Stimulated activated CD4-positive, alpha-beta T cell treated with anti-CD3 and anti-CD28 coated beads, Interleukin-4, amount 100 ng/mL, for 48 hours (primary cell): Measurements from ENCODE around the gene STK16.
"Not testable (repeated sequence)": the region's sequence is repeated elsewhere in the genome, so short reads cannot be mapped to it uniquely, and the experiment has no call there.

Source experiments
- DNase-seq, 2 donors: peaks; one replicate each; pipeline ENCODE4 v3.0.0-alpha.2; 2020; ENCODE audit warnings: low read depth in 2 of 2

The STK16 gene

GRCh38 chr2:219245899-219246230 is 586 bp downstream of the STK16 start:
- no peak for DNase-seq

- no peak for DNase-seq
These were observed 1.3 kb downstream of the STK16 start for GRCh38 chr2:219246559-219246958.

GRCh38 chr2:219247678-219248642 is 2.7 kb downstream of the STK16 start:
- peak; percentile 33 to 49 for DNase-seq

- DNase-seq = no peak
These were observed 3.5 kb downstream of the STK16 start for GRCh38 chr2:219248845-219249202.

- no peak for DNase-seq
These were observed 4.1 kb downstream of the STK16 start for GRCh38 chr2:219249203-219249980.

GRCh38 chr2:219250049-219250781 is 4.9 kb downstream of the STK16 start:
- DNase-seq = no peak

- DNase-seq = no peak
These were observed 6.4 kb downstream of the STK16 start for GRCh38 chr2:219251656-219252055.

GRCh38 chr2:219252084-219252483 is 6.8 kb downstream of the STK16 start:
- DNase-seq = no peak

- DNase-seq = no peak
These were observed 7.3 kb downstream of the STK16 start for GRCh38 chr2:219252570-219252899.

- DNase-seq = peak; percentile 29 to 35
These were observed 7.8 kb downstream of the STK16 start, which contains the start of gene TUBA4B for GRCh38 chr2:219252900-219253752. Gene TUBA4B (plus strand): TSS chr2:219253243. CDS start chr2:219253408, 165 bp downstream.

- peak; percentile 84 to 86 for DNase-seq
These were observed 8.7 kb downstream of the STK16 start, which contains the start of gene TUBA4A for GRCh38 chr2:219253753-219254589. Gene TUBA4A (minus strand): TSS chr2:219253918. CDS start chr2:219253858, 60 bp downstream.

GRCh38 chr2:219254590-219255201 is 9.4 kb downstream of the STK16 start:
- no peak for DNase-seq

GRCh38 chr2:219258942-219259341 is 13.7 kb downstream of the STK16 start:
- DNase-seq = not testable (repeated sequence)

GRCh38 chr2:219261024-219261855 is 16.0 kb downstream of the STK16 start:
- no peak for DNase-seq

- no peak for DNase-seq
These were observed 21.0 kb downstream of the STK16 start for GRCh38 chr2:219266232-219266631.

- DNase-seq = no peak
These were observed 21.6 kb downstream of the STK16 start for GRCh38 chr2:219266886-219267285.

GRCh38 chr2:219268294-219268693 is 23.0 kb downstream of the STK16 start:
- DNase-seq = no peak

GRCh38 chr2:219269362-219270054 is 24.2 kb downstream of the STK16 start:
- no peak for DNase-seq
